ENCODE results near the gene ZBTB37.
"Not testable (repeated sequence)": the region's sequence is repeated elsewhere in the genome, so short reads cannot be mapped to it uniquely, and the experiment has no call there.

ZBTB37 gene

DNA sequence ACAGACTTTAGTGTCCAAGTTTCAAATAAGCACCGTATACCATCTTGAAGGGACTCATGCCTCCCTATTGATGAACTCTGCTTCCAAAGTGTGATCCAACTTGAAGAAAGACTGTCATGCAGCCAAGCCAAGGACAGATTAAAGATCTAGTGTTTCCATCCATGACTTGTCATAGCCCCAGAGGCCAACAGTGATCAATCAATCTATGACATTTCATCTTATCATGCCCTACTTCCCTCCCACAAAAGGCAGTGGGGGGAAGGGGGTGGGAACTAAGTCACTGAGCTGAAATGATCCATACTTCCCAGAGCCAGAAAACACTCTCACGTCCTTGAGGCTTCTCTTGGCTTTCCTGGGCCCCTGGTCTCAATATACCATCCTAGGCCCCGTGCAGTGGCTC lies 44.9 kb downstream of the ZBTB37 start:
- no peak for DNase-seq

DNA sequence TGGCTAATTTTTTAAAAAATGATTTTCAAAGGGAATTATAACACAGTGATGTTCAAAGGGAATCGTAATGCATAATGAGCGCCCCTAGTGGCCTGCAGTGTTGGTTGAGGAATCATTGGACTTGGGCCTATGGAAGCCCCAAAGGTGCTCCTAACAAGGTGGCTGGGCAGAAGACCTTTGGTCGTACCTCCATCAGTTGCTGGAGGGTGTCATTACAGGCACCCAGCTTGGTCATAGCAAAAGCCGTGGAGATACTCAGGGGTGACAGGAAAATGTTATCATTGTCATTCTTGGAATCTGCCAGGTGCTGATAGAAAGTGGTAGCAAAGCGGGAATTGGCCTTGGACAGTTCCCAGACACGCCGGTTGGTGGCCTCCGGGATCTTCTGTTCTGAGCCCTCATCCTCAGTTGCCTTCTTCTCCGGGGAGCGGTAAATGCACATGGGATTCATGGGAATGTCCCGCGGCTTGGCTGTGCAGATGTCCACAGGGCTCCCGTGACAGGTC lies 46.2 kb downstream of the ZBTB37 start:
- DNase-seq = no peak

DNA sequence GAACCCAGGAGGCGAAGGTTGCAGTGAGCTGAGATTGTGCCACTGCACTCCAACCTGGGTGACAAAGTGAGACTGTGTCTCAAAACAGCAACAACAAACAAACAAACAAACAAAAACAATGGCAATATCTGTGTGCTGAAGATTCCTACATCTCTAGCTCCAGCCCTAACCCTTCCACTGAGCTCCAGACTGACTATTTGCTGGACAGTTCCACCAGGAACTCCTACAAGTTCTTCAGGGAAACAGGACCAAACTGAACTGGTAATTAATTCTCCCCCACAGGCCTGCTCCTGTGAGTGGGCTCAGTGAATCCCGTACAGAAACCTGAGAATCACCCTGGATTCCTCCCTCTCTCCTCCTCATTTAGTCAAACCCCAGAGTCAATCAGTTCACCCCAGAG lies 47.4 kb downstream of the ZBTB37 start:
- no peak for DNase-seq

DNA sequence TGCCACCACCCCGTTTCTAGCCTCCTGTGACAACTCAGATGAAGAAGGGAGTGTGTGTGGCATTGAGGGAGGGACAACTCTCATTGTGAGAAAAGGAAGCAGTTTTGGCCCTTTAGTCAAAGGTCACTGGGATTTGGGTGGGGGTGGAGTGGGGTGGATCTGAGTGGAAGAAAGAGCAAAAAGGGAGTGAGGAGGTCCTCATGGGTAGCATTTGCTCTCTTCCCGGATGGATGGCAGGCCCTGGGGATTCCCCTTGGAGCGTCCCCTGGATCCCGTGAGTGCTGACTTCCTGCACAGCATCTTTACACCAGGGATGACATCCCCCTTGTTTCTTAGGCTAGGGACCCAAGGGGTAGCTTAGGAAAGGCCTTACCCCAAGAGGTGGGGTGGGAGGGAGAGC lies 48.5 kb downstream of the ZBTB37 start:
- no peak for DNase-seq

DNA sequence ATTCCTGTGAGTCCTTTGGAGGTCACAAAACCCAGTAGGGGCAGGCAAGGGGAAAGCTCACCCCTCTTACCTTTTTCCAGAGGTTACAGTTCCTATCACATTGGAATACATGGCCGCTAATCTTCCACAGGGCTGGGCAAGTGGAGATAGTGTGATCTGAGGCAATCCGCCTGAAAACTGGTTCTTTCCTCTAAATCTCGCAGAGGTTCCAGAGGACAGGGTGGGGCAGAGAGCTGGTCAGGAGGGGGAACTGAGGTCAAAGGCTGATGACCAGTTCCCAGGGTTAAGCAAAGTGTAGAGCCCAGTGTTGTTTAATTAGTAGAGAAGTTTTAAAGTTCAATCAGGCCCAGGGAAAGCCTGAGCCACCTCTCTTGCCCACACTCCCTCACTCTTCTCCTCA lies 49.0 kb downstream of the ZBTB37 start, which contains the start of gene SERPINC1:
Gene SERPINC1 (minus strand): TSS at position 179 of the 400 bp plus-strand sequence. CDS start 68 bp downstream, at position 111.
- DNase-seq = no peak

DNA sequence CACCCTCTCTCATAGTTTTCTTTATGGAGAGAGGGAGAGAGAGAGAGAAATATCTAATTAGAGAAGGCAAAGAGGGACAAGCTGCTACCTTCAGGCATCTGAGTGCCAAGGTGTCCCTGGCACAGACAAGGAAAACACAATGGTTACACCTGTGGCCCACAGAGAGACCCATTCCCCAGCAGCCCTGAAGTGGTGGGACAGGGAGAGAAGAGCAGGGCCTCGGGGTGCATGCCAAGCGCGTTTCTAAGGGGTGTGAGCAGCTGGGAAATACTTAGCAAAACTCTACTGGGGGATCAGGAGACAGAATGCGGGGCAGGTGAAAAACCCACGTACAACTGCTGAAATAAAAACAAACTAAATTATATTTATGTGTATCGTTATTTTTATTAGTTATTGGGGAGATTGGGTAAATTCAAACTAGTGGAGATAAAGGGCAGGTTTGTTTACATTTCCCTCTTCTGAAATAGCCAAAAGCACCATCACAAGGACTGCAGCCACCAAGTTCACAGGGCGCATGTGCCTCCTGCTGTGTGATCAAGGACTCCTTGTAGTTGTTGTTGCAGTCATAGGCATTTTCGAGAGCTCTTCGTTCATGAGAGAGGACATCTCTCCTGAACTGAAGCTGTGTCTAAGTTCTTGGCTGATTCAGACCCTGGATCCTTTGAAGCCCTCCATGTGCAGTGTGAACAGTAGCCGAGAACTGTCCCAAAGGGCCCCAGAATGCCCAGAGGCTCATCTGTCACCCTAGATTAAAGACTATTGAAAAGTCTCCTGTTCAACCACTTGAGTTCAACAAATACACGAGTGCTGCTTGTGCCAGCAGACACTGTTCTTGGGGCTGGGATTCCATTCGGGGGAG lies 49.7 kb downstream of the ZBTB37 start:
- no peak for DNase-seq

DNA sequence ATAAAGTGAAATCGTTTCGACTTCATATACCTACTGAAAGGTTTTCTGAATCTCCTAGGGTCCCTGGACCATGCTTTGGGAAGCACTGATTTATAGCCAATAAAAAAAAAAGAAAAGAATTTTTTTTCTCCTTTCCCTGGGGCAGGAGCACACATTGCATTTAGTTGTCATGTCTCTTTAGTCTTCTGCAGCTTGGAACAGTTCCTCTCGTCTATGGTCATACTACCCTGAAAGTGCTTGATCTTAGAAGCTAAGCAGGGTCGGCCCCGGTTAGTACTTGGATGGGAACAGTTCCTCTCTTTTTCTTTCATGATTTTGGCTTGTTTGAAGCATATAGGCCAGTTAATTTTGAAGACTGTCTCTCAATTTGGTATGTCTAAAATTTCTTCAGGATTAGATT lies 52.7 kb downstream of the ZBTB37 start:
- no peak for DNase-seq

DNA sequence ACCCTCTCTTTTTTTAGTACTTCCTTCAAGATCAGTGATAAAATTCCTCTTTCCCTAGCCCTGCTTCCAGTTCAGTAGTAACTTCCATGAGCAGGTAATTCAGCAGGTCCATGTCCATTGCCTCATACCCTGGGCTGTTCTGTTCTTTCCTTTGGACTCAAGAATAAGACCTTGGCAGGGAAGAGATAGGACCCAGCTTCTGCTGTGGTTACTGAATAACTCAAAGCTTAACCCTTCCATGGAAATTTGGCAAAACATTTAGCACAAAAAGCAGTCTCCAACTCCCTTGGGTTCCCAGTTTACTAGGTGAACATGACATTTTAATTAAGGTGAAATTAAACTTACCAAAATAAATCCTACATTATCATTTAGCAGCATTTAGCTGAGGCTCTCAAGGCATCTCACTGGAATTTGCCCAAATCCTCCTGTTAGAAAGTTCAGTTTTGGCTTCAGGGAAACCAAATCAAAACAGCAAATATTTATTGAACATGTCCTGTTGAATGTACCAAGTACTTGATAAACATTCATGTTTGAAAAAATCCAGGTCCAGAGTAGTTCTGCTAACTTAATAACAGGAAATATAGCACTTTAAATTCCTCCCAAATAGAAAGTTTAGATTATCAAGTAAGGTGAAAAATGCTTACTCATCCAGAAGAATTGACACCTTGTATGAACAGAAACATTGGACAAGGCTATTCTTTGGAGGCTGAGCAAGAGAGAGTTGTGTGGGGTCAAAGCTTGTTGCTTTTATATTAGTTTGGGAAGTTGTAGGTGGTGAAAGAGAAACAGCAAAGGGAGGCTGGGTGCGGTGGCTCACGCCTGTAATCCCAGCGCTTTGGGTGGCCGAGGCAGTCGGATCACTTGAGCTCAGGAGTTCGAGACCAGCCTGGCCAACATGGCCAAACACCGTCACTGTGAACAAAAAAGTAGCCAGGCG lies 57.4 kb downstream of the ZBTB37 start:
- no peak for DNase-seq

DNA sequence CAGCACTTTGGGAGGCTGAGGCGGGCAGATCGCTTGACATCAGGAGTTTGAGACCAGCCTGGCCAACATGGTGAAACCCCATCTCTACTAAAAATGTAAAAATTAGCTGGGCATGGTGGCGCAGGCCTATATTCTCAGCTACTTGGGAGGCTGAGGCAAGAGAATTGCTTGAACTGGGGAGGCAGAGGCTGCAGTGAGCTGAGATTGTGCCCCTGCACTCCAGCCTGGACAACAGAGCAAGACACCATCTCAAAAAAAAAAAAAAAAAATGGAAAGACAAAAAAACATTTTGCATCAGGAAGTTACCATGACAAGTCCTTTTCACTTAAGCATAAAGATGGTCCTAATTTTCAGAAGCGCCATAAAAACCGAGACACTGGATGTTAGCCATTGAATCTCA lies 62.4 kb downstream of the ZBTB37 start:
- DNase-seq = not testable (repeated sequence)

DNA sequence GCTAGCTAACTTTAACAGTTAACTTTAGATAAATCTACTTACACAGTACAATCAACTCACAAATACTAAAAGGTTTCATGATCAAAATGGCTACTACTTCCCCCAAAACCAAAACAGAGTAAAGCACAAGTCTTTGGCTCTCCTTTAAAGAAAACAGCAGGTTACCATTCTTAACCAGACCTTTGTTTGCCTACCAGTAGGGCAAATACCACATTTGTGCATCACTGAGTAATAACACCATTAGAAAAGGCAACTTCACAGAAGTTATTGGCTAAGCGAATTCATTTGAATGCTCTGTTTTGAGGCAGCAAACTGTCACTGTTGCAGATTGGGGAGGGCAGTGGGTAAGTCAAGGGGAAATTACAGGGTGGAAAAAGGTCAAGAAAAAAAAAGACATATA lies 66.3 kb downstream of the ZBTB37 start:
- DNase-seq = no peak

DNA sequence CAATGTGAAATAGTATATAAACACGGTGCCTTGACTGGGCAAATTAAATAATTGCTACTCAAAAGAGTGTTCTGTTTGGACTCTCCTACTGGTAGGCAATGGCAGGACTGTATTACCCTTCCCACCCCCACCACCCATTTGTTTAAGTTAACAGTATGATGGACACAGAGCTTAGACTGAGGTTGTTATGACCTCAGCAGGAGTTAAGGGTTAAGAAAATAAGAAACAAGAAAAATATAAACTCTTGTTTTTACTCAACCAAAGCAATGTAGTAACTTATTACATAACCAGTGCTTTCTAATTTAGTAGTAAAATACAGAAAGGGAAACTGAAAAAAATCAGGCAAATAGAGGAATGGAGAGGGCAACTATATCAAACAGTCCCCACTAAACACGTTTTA lies 68.9 kb downstream of the ZBTB37 start:
- no peak for DNase-seq

DNA sequence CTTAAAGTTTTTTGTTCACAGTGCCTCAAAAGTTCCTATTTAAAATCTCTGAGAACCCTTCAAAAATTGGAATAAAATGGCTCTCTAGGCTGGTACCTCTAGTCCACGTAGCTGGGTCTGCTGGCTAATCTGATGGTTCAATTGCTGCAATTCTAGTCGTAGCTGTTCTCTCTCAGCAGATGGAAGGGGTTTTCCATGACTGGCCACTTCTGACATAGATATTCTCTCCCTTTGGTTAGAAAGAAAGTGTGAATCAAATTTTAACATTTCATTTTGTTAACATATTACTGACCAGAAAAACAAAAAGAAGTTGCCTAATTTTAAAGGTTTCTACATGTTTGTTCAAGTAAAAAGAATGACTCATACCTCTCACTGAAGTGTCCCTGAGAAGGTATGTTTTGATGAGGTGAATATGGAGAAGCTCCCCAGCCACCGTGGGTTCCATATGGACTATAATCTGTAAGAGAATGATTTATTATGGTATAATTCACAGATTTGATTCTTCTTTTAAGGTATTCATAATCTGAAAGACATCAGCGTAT lies 78.3 kb downstream of the ZBTB37 start:
- no peak for DNase-seq

DNA sequence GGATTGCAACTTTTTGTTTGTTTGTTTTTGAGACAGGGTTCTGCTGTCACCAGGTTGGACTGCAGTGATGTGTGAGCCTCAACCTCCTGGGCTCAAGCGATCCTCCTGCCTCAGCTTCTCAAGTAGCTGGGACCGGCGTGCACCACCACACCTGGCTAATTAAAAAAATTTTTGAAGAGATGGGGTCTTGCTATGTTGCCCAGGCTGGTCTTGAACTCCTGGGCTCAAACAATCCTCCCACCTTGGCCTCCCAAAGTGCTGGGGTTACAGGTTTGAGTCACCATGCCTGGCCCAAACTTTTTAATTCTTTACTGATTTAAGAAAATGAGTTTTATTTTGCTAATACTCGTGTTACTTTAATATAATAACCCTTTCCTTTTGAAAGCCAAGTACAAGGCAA lies 80.4 kb downstream of the ZBTB37 start:
- DNase-seq = no peak

All from stimulated activated CD4-positive, alpha-beta T cell treated with anti-CD3 and anti-CD28 coated beads, Interleukin-12 subunit alpha, Interleukin-12 subunit beta, amount 100 ng/mL, for 4 hours (primary cell).